OCI-LY1 (cell line): Measurements from ENCODE around the gene CRACDL.

ENCODE experiments used
- CTCF ChIP-seq: fragments of 200-600 bp; sonication (generic), shearing (Covaris generic); IDR thresholded peaks from 2 replicates; pipeline ENCODE4 v1.5.1; 2017; ENCODE audit warnings: mild to moderate bottlenecking, antibody characterized with exemption, low read length, moderate library complexity, mixed read lengths
- EZH2 ChIP-seq: fragments of 200-600 bp; sonication (generic), shearing (Covaris generic); IDR thresholded peaks from 2 replicates; pipeline ENCODE4 v1.8.0; 2017; ENCODE audit warnings: borderline replicate concordance, mixed run types, mild to moderate bottlenecking, antibody characterized with exemption, low read length, moderate library complexity, mixed read lengths

- no peak for TF ChIP-seq CTCF
- TF ChIP-seq EZH2: no peak
These were observed 130.4 kb downstream of the CRACDL start for GRCh38 chr2:98805412-98806171.
